ENCODE measurements around the gene PLA2G4C.

PLA2G4C gene

DNA sequence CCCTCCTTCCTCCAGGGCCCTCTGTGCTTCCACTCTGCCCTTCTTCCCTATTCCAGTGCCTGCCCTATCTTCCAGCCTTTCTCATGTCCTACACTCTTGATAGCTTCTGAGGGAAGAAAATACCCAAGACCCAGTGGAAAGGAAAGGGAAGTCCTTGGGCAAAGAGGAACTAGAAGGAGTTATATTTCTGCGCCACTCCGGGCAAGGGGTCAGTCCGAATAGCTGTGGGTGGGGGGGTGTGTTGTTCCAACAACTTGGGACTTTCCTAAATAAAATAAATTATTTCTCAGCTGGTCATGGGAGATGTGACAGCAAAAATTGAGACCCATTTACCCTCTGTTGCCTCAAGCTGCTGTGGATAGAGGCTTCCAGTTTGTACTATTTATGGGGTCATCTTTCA lies 89.9 kb downstream of the PLA2G4C start:
- TF ChIP-seq TAF1 (IDR thresholded peaks at IDR 0.05; ENCODE audit: low read depth) = no peak
- TF ChIP-seq NFIC (IDR thresholded peaks at IDR 0.05) = no peak
- TF ChIP-seq ZBTB7A (IDR thresholded peaks at IDR 0.05; ENCODE audit: low read depth) = no peak
- no peak for TF ChIP-seq MAX (IDR thresholded peaks at IDR 0.05)
- TF ChIP-seq USF1 (IDR thresholded peaks at IDR 0.05) = no peak
- TF ChIP-seq YY1 (IDR thresholded peaks at IDR 0.05; ENCODE audit: low read depth) = no peak
- no peak for TF ChIP-seq REST (IDR thresholded peaks at IDR 0.05; ENCODE audit: low read depth)
- no peak for TF ChIP-seq RAD21 (IDR thresholded peaks at IDR 0.05; ENCODE audit: low read depth)
- no peak for TF ChIP-seq CREB1 (IDR thresholded peaks at IDR 0.05; ENCODE audit: low read depth)
- TF ChIP-seq CEBPB (IDR thresholded peaks at IDR 0.05) = no peak
- no peak for TF ChIP-seq FOXM1 (IDR thresholded peaks at IDR 0.05; ENCODE audit: borderline replicate concordance, low read depth)
- no peak for TF ChIP-seq TEAD4 (IDR thresholded peaks at IDR 0.05)
- TF ChIP-seq EGR1 (IDR thresholded peaks at IDR 0.05) = no peak

GRCh38 chr19:48010932-48011758 lies 99.5 kb downstream of the PLA2G4C start:
- TF ChIP-seq REST (IDR thresholded peaks at IDR 0.05; ENCODE audit: low read depth) = no peak
- no peak for TF ChIP-seq EGR1 (IDR thresholded peaks at IDR 0.05)
- no peak for TF ChIP-seq EP300 (IDR thresholded peaks at IDR 0.05; ENCODE audit: borderline replicate concordance)

DNA sequence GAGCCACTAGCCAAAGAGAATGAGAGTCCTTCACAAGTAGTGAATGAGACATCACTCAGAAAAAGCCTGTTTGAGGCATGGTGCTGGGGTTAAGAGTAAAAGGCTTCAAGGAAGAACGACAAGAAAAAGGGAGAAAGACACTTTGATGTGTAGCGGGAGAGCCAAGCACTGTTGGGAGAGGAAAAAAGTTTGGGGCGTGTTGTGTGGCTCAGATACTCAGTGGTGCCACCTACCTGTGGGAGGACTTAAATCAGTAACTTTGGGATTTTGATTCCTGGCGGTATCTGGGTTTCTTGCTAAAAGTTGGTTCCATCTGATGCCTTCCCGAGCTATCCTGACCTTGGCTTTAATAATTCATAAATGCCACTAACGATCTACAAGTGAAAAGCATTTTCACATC lies 103.9 kb downstream of the PLA2G4C start:
- TF ChIP-seq USF1 (IDR thresholded peaks at IDR 0.05) (no peak), TCF12 (IDR thresholded peaks at IDR 0.05; ENCODE audit: low read depth) (no peak), EGR1 (IDR thresholded peaks at IDR 0.05) (no peak), NFIC (IDR thresholded peaks at IDR 0.05) (no peak), CREB1 (IDR thresholded peaks at IDR 0.05; ENCODE audit: low read depth) (no peak), TEAD4 (IDR thresholded peaks at IDR 0.05) (no peak), ZBTB7A (IDR thresholded peaks at IDR 0.05; ENCODE audit: low read depth) (no peak), YY1 (IDR thresholded peaks at IDR 0.05; ENCODE audit: low read depth) (no peak), REST (IDR thresholded peaks at IDR 0.05; ENCODE audit: low read depth) (no peak), FOXM1 (IDR thresholded peaks at IDR 0.05; ENCODE audit: borderline replicate concordance, low read depth) (no peak), MAX (IDR thresholded peaks at IDR 0.05) (no peak)

GRCh38 chr19:48004236-48004635 lies 106.4 kb downstream of the PLA2G4C start:
- TF ChIP-seq YY1 (IDR thresholded peaks at IDR 0.05; ENCODE audit: low read depth) (no peak), CEBPB (IDR thresholded peaks at IDR 0.05) (no peak), ZBTB7A (IDR thresholded peaks at IDR 0.05; ENCODE audit: low read depth) (no peak), TAF1 (IDR thresholded peaks at IDR 0.05; ENCODE audit: low read depth) (no peak), EGR1 (IDR thresholded peaks at IDR 0.05) (no peak), FOXM1 (IDR thresholded peaks at IDR 0.05; ENCODE audit: borderline replicate concordance, low read depth) (no peak), RAD21 (IDR thresholded peaks at IDR 0.05; ENCODE audit: low read depth) (no peak), CREB1 (IDR thresholded peaks at IDR 0.05; ENCODE audit: low read depth) (no peak)
